Cardiac fibroblast (primary cell): Measurements from ENCODE around the gene GPRC5B.
A peak's percentile ranks its signal among the peaks of the same experiment; 100 is the strongest.

ENCODE experiments used
- DNase-seq, 2 donors: peaks; one replicate each; pipeline versions ENCODE4 v3.0.0 to v3.0.0-alpha.2; 2010; ENCODE audit warnings: low read depth in 2 of 2
- H3K4me3 ChIP-seq, 2 donors: replicated peaks in 1 of 2; 1 replicate in 1 of 2; 2 replicates in 1 of 2; pipeline ENCODE4 v1.5.1; 2011; ENCODE audit warnings: low read depth in 2 of 2, low read length in 2 of 2, mild to moderate bottlenecking in 2 of 2, moderate library complexity in 1 of 2
- CTCF ChIP-seq: IDR thresholded peaks from one replicate; pipeline ENCODE4 v1.5.1; 2011; ENCODE audit warnings: low read depth, mild to moderate bottlenecking, low read length, inconsistent platforms

The GPRC5B gene

GRCh38 chr16:19898924-19899604 lies 14.4 kb upstream of the GPRC5B start:
- peak; percentile 65 to 72 for DNase-seq
- TF ChIP-seq CTCF = peak; percentile 80
- H3K4me3 ChIP-seq = no peak overlapping the region

GRCh38 chr16:19898166-19898565 lies 13.5 kb upstream of the GPRC5B start:
- no peak overlapping the region for H3K4me3 ChIP-seq
- no peak for DNase-seq
- TF ChIP-seq CTCF = no peak

- H3K4me3 ChIP-seq = no peak overlapping the region
- no peak for DNase-seq
- TF ChIP-seq CTCF = no peak
Observed at GRCh38 chr16:19896951-19897350, 12.3 kb upstream of the GPRC5B start.

- no peak for TF ChIP-seq CTCF
- no peak for DNase-seq
- H3K4me3 ChIP-seq = no peak overlapping the region
Observed at GRCh38 chr16:19894586-19894985, 9.9 kb upstream of the GPRC5B start.

- no peak for DNase-seq
- H3K4me3 ChIP-seq = no peak overlapping the region
- TF ChIP-seq CTCF = no peak
Observed at GRCh38 chr16:19892902-19893301, 8.3 kb upstream of the GPRC5B start.

- DNase-seq = no peak
- no peak for TF ChIP-seq CTCF
- no peak overlapping the region for H3K4me3 ChIP-seq
Observed at GRCh38 chr16:19890901-19891300, 6.3 kb upstream of the GPRC5B start.

GRCh38 chr16:19888834-19889233 lies 4.2 kb upstream of the GPRC5B start:
- DNase-seq = peak in 1 of 2 donors; percentile 9
- no peak overlapping the region for H3K4me3 ChIP-seq
- no peak for TF ChIP-seq CTCF
